NCI-H2196 treated with DMSO at 0.1 percent for 48 hours (cell line): ENCODE results near the gene TAS2R50.

Experiments
- DNase-seq: peaks from one replicate; lab custom pipeline; 2025; ENCODE audit not compliant: unreplicated experiment; lab: John Stamatoyannopoulos, UW

TAS2R50 gene

GRCh38 chr12:10956085-10956484 is 30.6 kb downstream of the TAS2R50 start:
- DNase-seq, result no peak

GRCh38 chr12:10952645-10953044 is 34.1 kb downstream of the TAS2R50 start:
- no peak for DNase-seq

- DNase-seq, result no peak
Measured at GRCh38 chr12:10943167-10943566, 43.5 kb downstream of the TAS2R50 start.

- no peak for DNase-seq
Measured at GRCh38 chr12:10941916-10942607, 44.6 kb downstream of the TAS2R50 start.

- no peak for DNase-seq
Measured at GRCh38 chr12:10941369-10941768, 45.3 kb downstream of the TAS2R50 start.

- DNase-seq, result no peak
Measured at GRCh38 chr12:10940389-10940788, 46.3 kb downstream of the TAS2R50 start.

GRCh38 chr12:10939163-10939562 is 47.5 kb downstream of the TAS2R50 start, which contains the start of gene TAS2R14:
Gene TAS2R14 (minus strand): TSS chr12:10939263. CDS start chr12:10939207, 56 bp downstream.
- no peak for DNase-seq

GRCh38 chr12:10936506-10936905 is 50.2 kb downstream of the TAS2R50 start:
- no peak for DNase-seq
